ENCODE results near the gene PDS5B.

DNA sequence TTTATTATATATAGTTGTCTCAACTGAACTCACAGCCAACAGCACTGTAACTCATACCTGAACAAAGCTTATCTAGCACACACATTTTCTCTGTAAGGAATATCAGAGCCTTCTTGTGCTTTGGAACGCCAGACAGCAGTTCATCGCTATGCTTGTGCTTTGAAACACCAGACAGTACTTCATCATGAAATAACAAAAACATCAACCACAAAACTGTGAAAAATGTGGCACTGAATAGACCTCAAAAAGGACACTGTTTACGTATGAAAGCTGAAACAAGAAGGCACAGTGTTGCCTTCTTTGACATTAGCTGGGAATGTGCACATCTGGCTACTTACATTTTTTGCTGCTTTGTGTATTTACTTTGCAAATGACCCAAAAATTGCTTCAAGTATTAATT lies 160.2 kb downstream of the PDS5B start:
- TF ChIP-seq EZH2 (IDR thresholded peaks at IDR 0.05; ENCODE audit: insufficient read depth, poor library complexity, severe bottlenecking) (no peak), EZH2phosphoT487 (IDR thresholded peaks at IDR 0.05; ENCODE audit: insufficient read depth, low read depth) (no peak)
